ENCODE data around the gene EFNA3. TPM values are rescaled to one million over a fixed set of nuclear protein-coding genes. Genes with fewer than 3 reads are reported as not detected.

Gene EFNA3
- polyA plus RNA-seq, 1 experiment = 0.56 TPM

DNA sequence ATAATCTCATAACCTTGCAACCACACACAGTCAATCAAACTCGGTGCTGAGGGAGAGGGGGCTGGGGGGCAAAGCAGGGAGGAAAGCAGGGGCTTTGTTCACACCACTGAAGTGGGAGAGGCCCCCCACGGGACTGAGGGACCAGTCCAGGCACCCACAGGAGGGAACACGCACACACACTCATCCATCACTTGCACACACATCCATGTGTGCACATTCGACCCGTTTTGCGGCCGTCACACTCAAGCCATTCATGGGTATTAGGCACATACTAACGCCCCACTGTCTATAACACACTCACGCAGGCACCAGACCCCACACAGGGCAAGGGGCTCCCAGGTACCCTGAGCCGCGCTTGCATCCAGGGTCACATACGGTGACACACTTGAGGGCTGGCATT lies 14.0 kb downstream of the EFNA3 start:
- Histone ChIP-seq H3K27ac (ENCODE audit: low read depth, low read length) (no peak overlapping the region), H3K9me3 (ENCODE audit: control insufficient read depth, insufficient read depth, low read length) (no peaks in the 10 kb centered on the region), H3K27me3 (ENCODE audit: control insufficient read depth, insufficient read depth, low read length) (peaks cover 22% of the 10 kb centered on the region), H3K4me3 (ENCODE audit: low read depth, low read length) (no peak overlapping the region)
- TF ChIP-seq, protein P1, sequence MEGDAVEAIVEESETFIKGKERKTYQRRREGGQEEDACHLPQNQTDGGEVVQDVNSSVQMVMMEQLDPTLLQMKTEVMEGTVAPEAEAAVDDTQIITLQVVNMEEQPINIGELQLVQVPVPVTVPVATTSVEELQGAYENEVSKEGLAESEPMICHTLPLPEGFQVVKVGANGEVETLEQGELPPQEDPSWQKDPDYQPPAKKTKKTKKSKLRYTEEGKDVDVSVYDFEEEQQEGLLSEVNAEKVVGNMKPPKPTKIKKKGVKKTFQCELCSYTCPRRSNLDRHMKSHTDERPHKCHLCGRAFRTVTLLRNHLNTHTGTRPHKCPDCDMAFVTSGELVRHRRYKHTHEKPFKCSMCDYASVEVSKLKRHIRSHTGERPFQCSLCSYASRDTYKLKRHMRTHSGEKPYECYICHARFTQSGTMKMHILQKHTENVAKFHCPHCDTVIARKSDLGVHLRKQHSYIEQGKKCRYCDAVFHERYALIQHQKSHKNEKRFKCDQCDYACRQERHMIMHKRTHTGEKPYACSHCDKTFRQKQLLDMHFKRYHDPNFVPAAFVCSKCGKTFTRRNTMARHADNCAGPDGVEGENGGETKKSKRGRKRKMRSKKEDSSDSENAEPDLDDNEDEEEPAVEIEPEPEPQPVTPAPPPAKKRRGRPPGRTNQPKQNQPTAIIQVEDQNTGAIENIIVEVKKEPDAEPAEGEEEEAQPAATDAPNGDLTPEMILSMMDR (IDR thresholded peaks at IDR 0.05; ENCODE audit: low read depth, low read length) = no peak
- DNase-seq (ENCODE audit: low read depth, low spot score) = no peak
- POLR2A ChIA-PET = no interaction called here
- CTCF ChIA-PET = interaction anchor here (1.8 to 6.8 kb wide), 2 partner anchors 76 to 83 kb away, joined by 13 to 317 read pairs; partner anchors contain the start of genes KRTCAP2 and TRIM46

DNA sequence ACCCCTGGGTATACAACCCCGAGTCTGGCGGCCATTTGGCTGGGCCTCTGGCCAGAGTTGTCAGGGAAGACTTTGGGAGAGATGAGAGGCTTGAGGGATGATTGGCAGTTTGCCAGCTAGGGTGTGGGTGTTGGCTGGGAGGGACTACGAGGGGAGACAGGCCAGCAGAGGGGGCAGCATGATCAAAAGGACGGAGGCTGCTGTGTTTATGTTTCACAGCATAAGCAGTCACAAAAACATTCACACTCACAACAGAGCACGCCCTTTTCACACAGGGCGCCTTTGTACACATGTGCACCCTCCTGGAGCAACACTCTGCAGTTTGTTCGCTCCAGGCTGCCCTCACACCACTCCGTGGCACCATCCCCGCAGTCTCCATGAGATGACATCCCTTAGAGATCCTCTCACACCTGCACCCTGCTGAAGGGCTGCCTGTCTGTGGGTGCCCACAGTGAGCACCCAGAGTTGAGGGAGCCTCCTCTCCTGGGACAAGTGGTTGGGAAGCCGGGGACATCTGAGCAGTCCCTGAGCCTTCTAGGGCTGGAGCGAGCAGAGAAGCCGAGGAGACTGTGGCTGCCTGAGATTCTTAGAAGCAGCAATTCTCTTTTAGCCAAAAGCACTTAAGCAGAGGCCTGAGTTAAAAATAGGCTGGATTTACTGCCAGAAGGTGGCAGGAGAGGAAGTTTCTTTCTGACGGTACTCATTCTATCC lies 15.4 kb downstream of the EFNA3 start:
- no peak for DNase-seq (ENCODE audit: low read depth, low spot score)
- POLR2A ChIA-PET = no interaction called here
- H3K27me3 ChIP-seq (ENCODE audit: control insufficient read depth, insufficient read depth, low read length) = peaks cover 24% of the 10 kb centered on the region
- peak overlapping the region; percentile 11 for H3K27ac ChIP-seq (ENCODE audit: low read depth, low read length)
- CTCF ChIA-PET = interaction anchor here (2.4 to 6.8 kb wide), 3 partner anchors 9 to 74 kb away, joined by 16 to 317 read pairs (median 28); partner anchors contain the start of genes KRTCAP2 and TRIM46
- TF ChIP-seq, protein P1 (IDR thresholded peaks at IDR 0.05; ENCODE audit: low read depth, low read length) = peak; percentile 56
- no peaks in the 10 kb centered on the region for H3K9me3 ChIP-seq (ENCODE audit: control insufficient read depth, insufficient read depth, low read length)
- no peak overlapping the region for H3K4me3 ChIP-seq (ENCODE audit: low read depth, low read length)

DNA sequence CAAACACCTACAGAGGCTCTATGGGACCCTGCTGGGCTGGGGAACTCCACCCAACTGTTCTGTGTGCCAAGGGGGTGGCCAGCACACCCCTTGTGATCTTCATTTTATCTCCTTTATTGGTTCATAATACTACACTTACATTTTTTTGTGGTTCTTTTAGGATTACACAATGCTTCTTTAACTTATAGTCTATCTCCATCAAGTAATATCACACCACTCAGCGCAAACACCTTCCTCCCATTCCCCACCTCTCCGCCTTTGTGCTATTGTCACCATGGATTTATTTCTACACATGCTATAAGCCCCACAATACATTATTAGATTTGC lies 15.9 kb downstream of the EFNA3 start:
- Histone ChIP-seq H3K4me3 (ENCODE audit: low read depth, low read length) (no peak overlapping the region), H3K27ac (ENCODE audit: low read depth, low read length) (peak overlapping the region; percentile 11), H3K27me3 (ENCODE audit: control insufficient read depth, insufficient read depth, low read length) (peaks cover 21% of the 10 kb centered on the region), H3K9me3 (ENCODE audit: control insufficient read depth, insufficient read depth, low read length) (no peaks in the 10 kb centered on the region)
- ChIA-PET CTCF (interaction anchor here (1.2 to 2.4 kb wide), 3 partner anchors 9 to 78 kb away, joined by 7 to 28 read pairs (median 16); partner anchors contain the start of gene KRTCAP2), POLR2A (no interaction called here)
- DNase-seq (ENCODE audit: low read depth, low spot score) = no peak
- TF ChIP-seq, protein P1 (IDR thresholded peaks at IDR 0.05; ENCODE audit: low read depth, low read length) = no peak

DNA sequence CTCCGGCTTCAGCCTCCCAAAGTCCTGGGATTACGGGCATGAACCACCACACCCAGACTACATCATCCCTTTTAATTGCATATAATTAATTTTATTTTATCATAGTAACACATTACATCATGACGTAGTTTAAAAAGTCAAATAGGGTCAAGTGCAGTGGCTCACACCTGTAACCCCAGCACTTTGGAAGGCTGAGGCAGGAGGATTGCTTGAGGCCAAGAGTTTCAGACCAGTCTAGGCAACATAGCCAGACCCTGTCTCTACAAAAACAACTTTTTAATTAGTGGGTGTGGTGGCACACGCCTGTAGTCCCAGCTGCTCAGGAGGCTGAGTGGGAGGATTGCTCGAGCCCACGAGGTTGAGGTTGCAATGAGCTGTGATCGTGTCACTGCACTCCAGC lies 20.7 kb downstream of the EFNA3 start:
- no peak overlapping the region for H3K4me3 ChIP-seq (ENCODE audit: low read depth, low read length)
- ChIA-PET CTCF (interaction anchor here (1.0 to 1.9 kb wide), 2 partner anchors 8 to 74 kb away, joined by 4 to 22 read pairs; partner anchors contain the start of gene KRTCAP2), POLR2A (no interaction called here)
- H3K9me3 ChIP-seq (ENCODE audit: control insufficient read depth, insufficient read depth, low read length) = no peaks in the 10 kb centered on the region
- H3K27me3 ChIP-seq (ENCODE audit: control insufficient read depth, insufficient read depth, low read length) = peaks cover 14% of the 10 kb centered on the region
- no peak overlapping the region for H3K27ac ChIP-seq (ENCODE audit: low read depth, low read length)
- no peak for DNase-seq (ENCODE audit: low read depth, low spot score)
- TF ChIP-seq, protein P1 (IDR thresholded peaks at IDR 0.05; ENCODE audit: low read depth, low read length) = no peak

DNA sequence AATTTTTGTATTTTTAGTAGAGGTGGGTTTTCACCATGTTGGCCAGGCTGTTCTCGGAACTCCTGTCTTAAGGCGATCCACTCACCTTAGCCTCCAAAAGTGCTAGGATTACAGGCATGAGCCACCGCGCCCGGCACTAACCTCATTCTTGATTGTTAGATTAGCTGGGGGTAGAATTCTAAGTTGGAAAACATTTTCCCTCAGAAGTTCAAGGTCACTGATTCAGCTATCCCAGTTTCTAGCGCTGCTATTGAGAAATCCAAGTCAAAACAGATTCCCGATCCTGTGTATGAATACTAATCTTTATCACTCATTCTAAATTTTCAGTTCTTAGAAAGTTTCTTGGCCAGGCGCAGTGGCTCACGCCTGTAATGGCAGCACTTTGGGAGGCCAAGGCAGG lies 24.7 kb downstream of the EFNA3 start:
- Histone ChIP-seq H3K9me3 (ENCODE audit: control insufficient read depth, insufficient read depth, low read length) (no peaks in the 10 kb centered on the region), H3K27me3 (ENCODE audit: control insufficient read depth, insufficient read depth, low read length) (peaks cover 18% of the 10 kb centered on the region), H3K27ac (ENCODE audit: low read depth, low read length) (no peak overlapping the region), H3K4me3 (ENCODE audit: low read depth, low read length) (no peak overlapping the region)
- TF ChIP-seq, protein P1 (IDR thresholded peaks at IDR 0.05; ENCODE audit: low read depth, low read length) = no peak
- DNase-seq (ENCODE audit: low read depth, low spot score) = no peak
- POLR2A ChIA-PET = no interaction called here
- CTCF ChIA-PET = interaction anchor here (1.6 to 2.3 kb wide), 2 partner anchors 12 to 70 kb away, joined by 4 to 8 read pairs; partner anchors contain the start of gene KRTCAP2
